ENCODE measurements around the gene DTWD2.

DTWD2 gene

GRCh38 chr5:118825226-118825625, 163.1 kb downstream of the DTWD2 start:
- DNase-seq (ENCODE audit: low read depth) = no peak
- no peak for TF ChIP-seq CTCF (IDR thresholded peaks at IDR 0.05; ENCODE audit: low read depth, low read length, missing control alignments)
- no peak overlapping the region for H3K4me3 ChIP-seq (ENCODE audit: low read depth, low read length)
- in situ Hi-C loops (cut with HindIII; ENCODE audit: low sequenced_read_pairs) = no loop called here

GRCh38 chr5:118818604-118819003, 169.7 kb downstream of the DTWD2 start:
- in situ Hi-C loops (cut with HindIII; ENCODE audit: low sequenced_read_pairs) = no loop called here
- H3K4me3 ChIP-seq (ENCODE audit: low read depth, low read length) = no peak overlapping the region
- DNase-seq (ENCODE audit: low read depth) = no peak
- no peak for TF ChIP-seq CTCF (IDR thresholded peaks at IDR 0.05; ENCODE audit: low read depth, low read length, missing control alignments)

- DNase-seq (ENCODE audit: low read depth) = no peak
- no peak overlapping the region for H3K4me3 ChIP-seq (ENCODE audit: low read depth, low read length)
- no peak for TF ChIP-seq CTCF (IDR thresholded peaks at IDR 0.05; ENCODE audit: low read depth, low read length, missing control alignments)
- in situ Hi-C loops (cut with HindIII; ENCODE audit: low sequenced_read_pairs) = no loop called here
Measured at GRCh38 chr5:118808441-118808840, 179.9 kb downstream of the DTWD2 start.

- no peak for TF ChIP-seq CTCF (IDR thresholded peaks at IDR 0.05; ENCODE audit: low read depth, low read length, missing control alignments)
- in situ Hi-C loops (cut with HindIII; ENCODE audit: low sequenced_read_pairs) = no loop called here
- DNase-seq (ENCODE audit: low read depth) = no peak
- H3K4me3 ChIP-seq (ENCODE audit: low read depth, low read length) = no peak overlapping the region
Measured at GRCh38 chr5:118806571-118806970, 181.8 kb downstream of the DTWD2 start.

- H3K4me3 ChIP-seq (ENCODE audit: low read depth, low read length) = no peak overlapping the region
- no peak for TF ChIP-seq CTCF (IDR thresholded peaks at IDR 0.05; ENCODE audit: low read depth, low read length, missing control alignments)
- no peak for DNase-seq (ENCODE audit: low read depth)
- in situ Hi-C loops (cut with HindIII; ENCODE audit: low sequenced_read_pairs) = no loop called here
Measured at GRCh38 chr5:118802335-118802734, 186.0 kb downstream of the DTWD2 start.

- no peak for TF ChIP-seq CTCF (IDR thresholded peaks at IDR 0.05; ENCODE audit: low read depth, low read length, missing control alignments)
- H3K4me3 ChIP-seq (ENCODE audit: low read depth, low read length) = no peak overlapping the region
- in situ Hi-C loops (cut with HindIII; ENCODE audit: low sequenced_read_pairs) = no loop called here
- no peak for DNase-seq (ENCODE audit: low read depth)
Measured at GRCh38 chr5:118796081-118796480, 192.3 kb downstream of the DTWD2 start.

- in situ Hi-C loops (cut with HindIII; ENCODE audit: low sequenced_read_pairs) = no loop called here
- no peak for TF ChIP-seq CTCF (IDR thresholded peaks at IDR 0.05; ENCODE audit: low read depth, low read length, missing control alignments)
- DNase-seq (ENCODE audit: low read depth) = no peak
- no peak overlapping the region for H3K4me3 ChIP-seq (ENCODE audit: low read depth, low read length)
Measured at GRCh38 chr5:118794281-118794680, 194.1 kb downstream of the DTWD2 start.

Data from astrocyte of the cerebellum (primary cell).